ENCODE data around the gene KRT25. TPM values are rescaled to one million over a fixed set of nuclear protein-coding genes. Genes with fewer than 3 reads are reported as not detected.

KRT25 gene
- total and polyA plus RNA-seq, 2 of the 13 experiments (the other 11 are each of a cell fraction or from before 2014, with no cell fraction given) = not detected

GRCh38 chr17:40779181-40779909, 24.2 kb upstream of the KRT25 start (continued):
- TF ChIP-seq, protein P1, sequence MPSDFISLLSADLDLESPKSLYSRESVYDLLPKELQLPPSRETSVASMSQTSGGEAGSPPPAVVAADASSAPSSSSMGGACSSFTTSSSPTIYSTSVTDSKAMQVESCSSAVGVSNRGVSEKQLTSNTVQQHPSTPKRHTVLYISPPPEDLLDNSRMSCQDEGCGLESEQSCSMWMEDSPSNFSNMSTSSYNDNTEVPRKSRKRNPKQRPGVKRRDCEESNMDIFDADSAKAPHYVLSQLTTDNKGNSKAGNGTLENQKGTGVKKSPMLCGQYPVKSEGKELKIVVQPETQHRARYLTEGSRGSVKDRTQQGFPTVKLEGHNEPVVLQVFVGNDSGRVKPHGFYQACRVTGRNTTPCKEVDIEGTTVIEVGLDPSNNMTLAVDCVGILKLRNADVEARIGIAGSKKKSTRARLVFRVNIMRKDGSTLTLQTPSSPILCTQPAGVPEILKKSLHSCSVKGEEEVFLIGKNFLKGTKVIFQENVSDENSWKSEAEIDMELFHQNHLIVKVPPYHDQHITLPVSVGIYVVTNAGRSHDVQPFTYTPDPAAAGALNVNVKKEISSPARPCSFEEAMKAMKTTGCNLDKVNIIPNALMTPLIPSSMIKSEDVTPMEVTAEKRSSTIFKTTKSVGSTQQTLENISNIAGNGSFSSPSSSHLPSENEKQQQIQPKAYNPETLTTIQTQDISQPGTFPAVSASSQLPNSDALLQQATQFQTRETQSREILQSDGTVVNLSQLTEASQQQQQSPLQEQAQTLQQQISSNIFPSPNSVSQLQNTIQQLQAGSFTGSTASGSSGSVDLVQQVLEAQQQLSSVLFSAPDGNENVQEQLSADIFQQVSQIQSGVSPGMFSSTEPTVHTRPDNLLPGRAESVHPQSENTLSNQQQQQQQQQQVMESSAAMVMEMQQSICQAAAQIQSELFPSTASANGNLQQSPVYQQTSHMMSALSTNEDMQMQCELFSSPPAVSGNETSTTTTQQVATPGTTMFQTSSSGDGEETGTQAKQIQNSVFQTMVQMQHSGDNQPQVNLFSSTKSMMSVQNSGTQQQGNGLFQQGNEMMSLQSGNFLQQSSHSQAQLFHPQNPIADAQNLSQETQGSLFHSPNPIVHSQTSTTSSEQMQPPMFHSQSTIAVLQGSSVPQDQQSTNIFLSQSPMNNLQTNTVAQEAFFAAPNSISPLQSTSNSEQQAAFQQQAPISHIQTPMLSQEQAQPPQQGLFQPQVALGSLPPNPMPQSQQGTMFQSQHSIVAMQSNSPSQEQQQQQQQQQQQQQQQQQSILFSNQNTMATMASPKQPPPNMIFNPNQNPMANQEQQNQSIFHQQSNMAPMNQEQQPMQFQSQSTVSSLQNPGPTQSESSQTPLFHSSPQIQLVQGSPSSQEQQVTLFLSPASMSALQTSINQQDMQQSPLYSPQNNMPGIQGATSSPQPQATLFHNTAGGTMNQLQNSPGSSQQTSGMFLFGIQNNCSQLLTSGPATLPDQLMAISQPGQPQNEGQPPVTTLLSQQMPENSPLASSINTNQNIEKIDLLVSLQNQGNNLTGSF (CRISPR knock-in tag; IDR thresholded peaks at IDR 0.05) = no peak
- TF ChIP-seq HDAC6 (IDR thresholded peaks at IDR 0.05; ENCODE audit: low read depth, low read length) = no peak
- no peak for TF ChIP-seq STAT5B (CRISPR knock-in tag; IDR thresholded peaks at IDR 0.05)
- TF ChIP-seq ZNF780A (CRISPR knock-in tag; IDR thresholded peaks at IDR 0.05) = no peak
- no peak for TF ChIP-seq ZNF318 (CRISPR knock-in tag; IDR thresholded peaks at IDR 0.05)
- TF ChIP-seq JUNB (CRISPR knock-in tag; IDR thresholded peaks at IDR 0.05; ENCODE audit: borderline replicate concordance) = no peak
- no peak for TF ChIP-seq ARNTL (CRISPR knock-in tag; IDR thresholded peaks at IDR 0.05)
- no peak for TF ChIP-seq CC2D1A (CRISPR knock-in tag; IDR thresholded peaks at IDR 0.05)
- TF ChIP-seq, protein P2, sequence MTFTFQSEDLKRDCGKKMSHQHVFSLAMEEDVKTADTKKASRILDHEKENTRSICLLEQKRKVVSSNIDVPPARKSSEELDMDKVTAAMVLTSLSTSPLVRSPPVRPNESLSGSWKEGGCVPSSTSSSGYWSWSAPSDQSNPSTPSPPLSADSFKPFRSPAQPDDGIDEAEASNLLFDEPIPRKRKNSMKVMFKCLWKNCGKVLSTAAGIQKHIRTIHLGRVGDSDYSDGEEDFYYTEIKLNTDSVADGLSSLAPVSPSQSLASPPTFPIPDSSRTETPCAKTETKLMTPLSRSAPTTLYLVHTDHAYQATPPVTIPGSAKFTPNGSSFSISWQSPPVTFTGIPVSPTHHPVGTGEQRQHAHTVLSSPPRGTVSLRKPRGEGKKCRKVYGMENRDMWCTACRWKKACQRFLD (CRISPR knock-in tag; IDR thresholded peaks at IDR 0.05; ENCODE audit: borderline replicate concordance) = no peak
- TF ChIP-seq ASH2L (IDR thresholded peaks at IDR 0.05; ENCODE audit: insufficient read length, low read depth, low read length) = no peak
- TF ChIP-seq SATB2 (CRISPR knock-in tag; IDR thresholded peaks at IDR 0.05) = no peak
- no peak for TF ChIP-seq ZNF547 (CRISPR knock-in tag; IDR thresholded peaks at IDR 0.05)

All from HepG2 (cell line).